GM12875 (cell line): ENCODE measurements around the gene DLK1.

Source experiments
- H3K4me3 ChIP-seq: one replicate; pipeline ENCODE4 v1.5.1; 2011; ENCODE audit warnings: low read depth, low read length, control low read depth
- TF ChIP-seq, protein P1 (sequence below): IDR thresholded peaks from 2 replicates; pipeline ENCODE4 v1.5.1; 2011; ENCODE audit warnings: low read depth, mild to moderate bottlenecking, control low read depth, inconsistent platforms, low read length, moderate library complexity, borderline replicate concordance; ENCODE audit not compliant: insufficient read depth

DLK1 gene

DNA sequence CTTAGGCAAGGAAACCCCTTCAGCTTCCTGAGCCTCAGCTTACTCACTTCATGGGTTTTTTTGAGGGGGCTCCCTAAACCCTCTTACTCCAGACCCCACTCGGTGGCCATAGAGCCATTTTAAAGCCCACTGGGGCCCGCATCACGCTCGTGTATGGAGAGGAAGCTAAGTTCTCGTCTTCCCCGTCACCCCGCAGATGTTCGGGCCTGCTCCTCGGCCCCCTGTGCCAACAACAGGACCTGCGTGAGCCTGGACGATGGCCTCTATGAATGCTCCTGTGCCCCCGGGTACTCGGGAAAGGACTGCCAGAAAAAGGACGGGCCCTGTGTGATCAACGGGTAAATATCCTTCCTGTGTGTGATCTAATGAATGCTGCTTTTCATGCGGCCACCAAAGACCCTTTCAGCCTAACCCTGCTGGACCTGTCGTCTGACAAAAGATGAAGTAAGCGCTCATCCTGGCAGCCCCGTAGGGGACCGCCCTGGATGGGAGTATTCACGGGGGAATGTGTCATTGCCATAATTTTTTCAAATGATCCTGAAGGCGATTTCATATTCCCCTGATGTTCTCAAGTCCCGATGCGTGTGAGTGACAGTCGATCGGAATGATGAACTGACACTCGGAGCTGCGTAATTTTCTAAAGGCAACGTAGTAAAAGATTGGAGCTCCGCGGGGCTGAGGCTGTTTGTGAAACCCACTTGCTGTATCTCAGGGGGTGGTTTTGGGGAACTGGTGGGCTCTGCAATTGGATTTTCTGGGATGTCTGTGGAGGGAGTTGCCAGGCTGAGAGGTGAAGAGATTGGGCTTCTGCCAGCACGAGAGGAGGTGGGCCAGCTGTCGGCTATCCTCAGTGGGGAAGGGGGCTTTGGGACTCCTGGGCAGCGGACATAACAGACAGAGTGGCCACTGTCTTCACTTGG, 5.4 kb downstream of the DLK1 start:
- TF ChIP-seq, protein P1, sequence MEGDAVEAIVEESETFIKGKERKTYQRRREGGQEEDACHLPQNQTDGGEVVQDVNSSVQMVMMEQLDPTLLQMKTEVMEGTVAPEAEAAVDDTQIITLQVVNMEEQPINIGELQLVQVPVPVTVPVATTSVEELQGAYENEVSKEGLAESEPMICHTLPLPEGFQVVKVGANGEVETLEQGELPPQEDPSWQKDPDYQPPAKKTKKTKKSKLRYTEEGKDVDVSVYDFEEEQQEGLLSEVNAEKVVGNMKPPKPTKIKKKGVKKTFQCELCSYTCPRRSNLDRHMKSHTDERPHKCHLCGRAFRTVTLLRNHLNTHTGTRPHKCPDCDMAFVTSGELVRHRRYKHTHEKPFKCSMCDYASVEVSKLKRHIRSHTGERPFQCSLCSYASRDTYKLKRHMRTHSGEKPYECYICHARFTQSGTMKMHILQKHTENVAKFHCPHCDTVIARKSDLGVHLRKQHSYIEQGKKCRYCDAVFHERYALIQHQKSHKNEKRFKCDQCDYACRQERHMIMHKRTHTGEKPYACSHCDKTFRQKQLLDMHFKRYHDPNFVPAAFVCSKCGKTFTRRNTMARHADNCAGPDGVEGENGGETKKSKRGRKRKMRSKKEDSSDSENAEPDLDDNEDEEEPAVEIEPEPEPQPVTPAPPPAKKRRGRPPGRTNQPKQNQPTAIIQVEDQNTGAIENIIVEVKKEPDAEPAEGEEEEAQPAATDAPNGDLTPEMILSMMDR: no peak
- H3K4me3 ChIP-seq: no peak overlapping the region

DNA sequence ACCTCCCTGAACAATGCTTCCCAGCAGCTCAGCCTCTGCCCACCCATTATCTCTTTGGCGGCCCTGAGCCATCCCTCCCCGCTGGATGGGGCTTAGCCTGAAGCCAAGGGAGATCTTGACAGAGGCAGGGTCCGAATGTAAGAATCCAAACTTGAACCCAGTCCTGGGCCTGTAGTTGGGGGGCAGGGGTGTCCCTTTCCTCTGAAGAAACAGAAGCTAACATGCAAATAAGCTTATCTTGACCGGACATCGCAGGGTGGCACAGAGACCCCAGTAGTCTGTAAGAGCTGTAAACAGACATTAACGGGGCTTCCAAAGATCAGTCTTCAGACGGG, 6.0 kb downstream of the DLK1 start:
- TF ChIP-seq, protein P1: no peak

DNA sequence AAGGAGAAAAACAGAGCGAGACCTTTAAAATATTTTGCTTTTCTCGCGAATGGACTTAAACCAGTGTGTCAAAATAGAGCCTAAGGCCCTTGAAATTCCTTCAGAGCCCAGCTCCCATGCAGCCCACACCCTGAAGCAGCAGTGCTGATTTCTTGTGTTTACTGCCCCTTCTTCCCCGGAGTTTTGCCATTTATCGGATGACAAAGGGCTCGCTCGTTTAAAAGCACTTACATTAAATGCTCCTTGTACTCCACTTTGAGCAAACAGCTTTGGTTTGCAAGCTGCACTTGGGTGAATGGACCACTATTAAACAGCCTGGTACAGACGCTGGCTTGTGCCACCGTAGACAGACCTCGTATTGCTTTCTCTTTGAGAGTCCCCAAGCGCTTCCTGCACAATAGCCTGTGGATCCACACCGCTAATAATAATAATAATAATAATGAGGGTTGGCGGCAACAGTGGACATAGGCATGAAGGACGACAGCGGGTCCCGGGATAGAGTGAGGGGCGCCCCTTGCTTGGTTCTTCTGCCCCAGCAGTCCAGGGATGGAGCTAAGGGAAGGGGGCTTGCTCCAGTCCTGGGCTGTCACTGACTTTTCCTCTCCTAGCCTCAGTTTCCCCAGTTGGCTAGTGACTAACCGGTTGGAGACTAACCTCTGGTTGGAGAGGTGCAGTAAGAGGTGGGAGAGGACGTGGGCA, 6.6 kb downstream of the DLK1 start:
- TF ChIP-seq, protein P1: no peak
- H3K4me3 ChIP-seq: no peak overlapping the region

More for the DNA sequence above, 6.0 kb downstream of the DLK1 start:
- H3K4me3 ChIP-seq: no peak overlapping the region

DNA sequence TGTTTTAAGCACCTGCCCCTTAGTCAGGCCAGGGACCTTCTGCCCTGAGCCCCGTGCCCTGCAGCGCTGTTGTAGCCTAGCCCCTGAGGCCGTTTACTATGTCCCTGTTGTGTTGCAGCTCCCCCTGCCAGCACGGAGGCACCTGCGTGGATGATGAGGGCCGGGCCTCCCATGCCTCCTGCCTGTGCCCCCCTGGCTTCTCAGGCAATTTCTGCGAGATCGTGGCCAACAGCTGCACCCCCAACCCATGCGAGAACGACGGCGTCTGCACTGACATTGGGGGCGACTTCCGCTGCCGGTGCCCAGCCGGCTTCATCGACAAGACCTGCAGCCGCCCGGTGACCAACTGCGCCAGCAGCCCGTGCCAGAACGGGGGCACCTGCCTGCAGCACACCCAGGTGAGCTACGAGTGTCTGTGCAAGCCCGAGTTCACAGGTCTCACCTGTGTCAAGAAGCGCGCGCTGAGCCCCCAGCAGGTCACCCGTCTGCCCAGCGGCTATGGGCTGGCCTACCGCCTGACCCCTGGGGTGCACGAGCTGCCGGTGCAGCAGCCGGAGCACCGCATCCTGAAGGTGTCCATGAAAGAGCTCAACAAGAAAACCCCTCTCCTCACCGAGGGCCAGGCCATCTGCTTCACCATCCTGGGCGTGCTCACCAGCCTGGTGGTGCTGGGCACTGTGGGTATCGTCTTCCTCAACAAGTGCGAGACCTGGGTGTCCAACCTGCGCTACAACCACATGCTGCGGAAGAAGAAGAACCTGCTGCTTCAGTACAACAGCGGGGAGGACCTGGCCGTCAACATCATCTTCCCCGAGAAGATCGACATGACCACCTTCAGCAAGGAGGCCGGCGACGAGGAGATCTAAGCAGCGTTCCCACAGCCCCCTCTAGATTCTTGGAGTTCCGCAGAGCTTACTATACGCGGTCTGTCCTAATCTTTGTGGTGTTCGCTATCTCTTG, 7.6 kb downstream of the DLK1 start:
- H3K4me3 ChIP-seq: no peak overlapping the region
- TF ChIP-seq, protein P1: no peak

DNA sequence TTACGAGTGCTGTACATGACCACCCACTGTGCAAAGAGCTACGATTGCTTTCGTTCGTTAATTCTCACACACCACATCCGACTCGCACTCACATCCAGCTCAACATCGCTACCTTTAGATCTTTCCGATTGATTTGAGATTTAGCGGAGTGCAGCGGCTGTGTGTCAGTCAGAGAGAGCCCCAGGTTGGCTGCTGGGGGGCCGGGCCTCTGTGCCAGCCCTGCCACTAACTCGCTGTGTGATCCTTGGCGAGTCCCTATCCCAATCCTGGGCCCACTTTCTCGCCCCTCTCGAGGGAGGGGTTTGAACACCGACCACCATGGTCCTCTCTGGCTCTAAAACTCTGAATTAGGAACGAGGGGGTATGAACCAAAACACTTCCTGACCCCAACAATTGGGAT, 8.6 kb downstream of the DLK1 start:
- no peak overlapping the region for H3K4me3 ChIP-seq
- TF ChIP-seq, protein P1: no peak

GRCh38 chr14:100736269-100737180, 9.8 kb downstream of the DLK1 start:
- no peak overlapping the region for H3K4me3 ChIP-seq

More at GRCh38 chr14:100736269-100737180, 9.8 kb downstream of the DLK1 start:
- TF ChIP-seq, protein P1: no peak
